SK-N-SH (cell line): ENCODE measurements around the gene LSMEM2.
A peak's percentile ranks its signal among the peaks of the same experiment; 100 is the strongest.

Experiments
- CTCF ChIP-seq: fragments of 200-600 bp; sonication (generic); IDR thresholded peaks from 2 replicates; pipeline ENCODE4 v1.6.1; 2017; ENCODE audit warnings: antibody characterized with exemption, mild to moderate bottlenecking, moderate library complexity
- EZH2phosphoT487 ChIP-seq: fragments of 200-600 bp; sonication (generic); IDR thresholded peaks from 2 replicates; pipeline ENCODE4 v1.6.1; 2017; ENCODE audit warnings: low read depth, mixed run types, mild to moderate bottlenecking, antibody characterized with exemption, moderate library complexity, borderline replicate concordance
- POLR2AphosphoS5 ChIP-seq: IDR thresholded peaks from 2 replicates; pipeline ENCODE4 v1.6.1; 2012; ENCODE audit warnings: low read depth, low read length

GRCh38 chr3:50245831-50246516 is 32.9 kb upstream of the LSMEM2 start:
- peak; percentile 97 for TF ChIP-seq CTCF
- TF ChIP-seq POLR2AphosphoS5 = no peak; the same call in 1 of the 2 replicates
- no peak for TF ChIP-seq EZH2phosphoT487
